GM12878 (cell line): ENCODE results near the gene ZNF202. TPM values are rescaled to one million over a fixed set of nuclear protein-coding genes. Genes with fewer than 3 reads are reported as not detected.

Experiments used
- ATAC-seq: fragments of 200-7000 bp; cut with Tn5 transposase; 3 replicates; pipeline ENCODE4 v1.9.1; 2020; ENCODE audit warnings: mild to moderate bottlenecking, moderate library complexity
- BruUV-seq: library from RNA; stranded (reverse); fragments of 400-500 nt; replicated peaks from 2 replicates; lab custom pipeline; 2021; lab: Mats Ljungman, UMichigan
- CTCF ChIA-PET: fragments of 300-600 bp; sonication (Branson Sonifier 250); formaldehyde crosslinking; extraction: SDS; loops from one replicate; lab custom pipeline; 2021; ENCODE audit warnings: inconsistent platforms; lab: Yijun Ruan, JAX
- POLR2A ChIA-PET: fragments of 350-600 bp; formaldehyde crosslinking; extraction: SDS; loops from one replicate; lab custom pipeline; 2021; ENCODE audit warnings: inconsistent platforms; lab: Charles Lee
- RAD21 ChIA-PET: fragments of 300-600 bp; sonication (Branson Sonifier 250); formaldehyde crosslinking; loops from one replicate; lab custom pipeline; 2023; ENCODE audit warnings: antibody characterized with exemption; ENCODE audit not compliant: unreplicated experiment; lab: Charles Lee
- SMC1A ChIA-PET: fragments of 300-600 bp; sonication (Branson Sonifier 250); formaldehyde crosslinking; loops from one replicate; lab custom pipeline; 2023; ENCODE audit not compliant: unreplicated experiment, uncharacterized antibody; lab: Charles Lee
- DNase-seq: peaks from one replicate; pipeline ENCODE4 v3.0.0-alpha.2; 2011; ENCODE audit warnings: low read depth, low spot score
- FAIRE-seq: peaks from 3 replicates; lab custom pipeline; 2011; peaks lifted over from hg19 to GRCh38; lab: Jason Lieb, UNC
- H2AFZ ChIP-seq: 2 replicates; pipeline ENCODE4 v1.6.0; 2011; ENCODE audit warnings: low read depth, low read length, control low read depth; ENCODE audit not compliant: control insufficient read depth
- H3K27ac ChIP-seq: 2 replicates; pipeline ENCODE4 v1.5.1; 2011; ENCODE audit warnings: control low read depth; ENCODE audit not compliant: control insufficient read depth, insufficient read depth
- H3K27me3 ChIP-seq, 2 experiments: replicated peaks in 1 of 2; 2 replicates each; pipeline versions ENCODE4 v1.6.0 to v1.6.1; 2011; ENCODE audit warnings: low read length in 1 of 2; ENCODE audit not compliant: control insufficient read depth in 2 of 2, insufficient read depth in 2 of 2
- H3K36me3 ChIP-seq, 2 experiments: 2 replicates each; pipeline ENCODE4 v1.5.1; 2011; ENCODE audit warnings: low read length in 1 of 2; ENCODE audit not compliant: control insufficient read depth in 2 of 2, insufficient read depth in 2 of 2
- H3K4me1 ChIP-seq: 2 replicates; pipeline ENCODE4 v1.6.1; 2011; ENCODE audit warnings: mild to moderate bottlenecking, low read length, moderate library complexity, mixed read lengths; ENCODE audit not compliant: control insufficient read depth, insufficient read depth
- H3K4me2 ChIP-seq: 2 replicates; pipeline ENCODE4 v1.6.0; 2011; ENCODE audit warnings: control low read depth; ENCODE audit not compliant: control insufficient read depth, insufficient read depth
- H3K4me3 ChIP-seq: fragments of 200-600 bp; sonication (generic); 2 replicates; pipeline ENCODE4 v1.5.1; 2016
- H3K79me2 ChIP-seq: 2 replicates; pipeline ENCODE4 v1.6.0; 2011; ENCODE audit warnings: low read length; ENCODE audit not compliant: control insufficient read depth, insufficient read depth
- H3K9ac ChIP-seq: 2 replicates; pipeline ENCODE4 v1.8.0; 2011; ENCODE audit warnings: low read length, control low read depth, mixed read lengths; ENCODE audit not compliant: control insufficient read depth, insufficient read depth
- H3K9me3 ChIP-seq: replicated peaks from 3 replicates; pipeline ENCODE4 v1.5.1; 2011; ENCODE audit warnings: mild to moderate bottlenecking, low read length; ENCODE audit not compliant: control insufficient read depth, insufficient read depth
- H4K20me1 ChIP-seq: 2 replicates; pipeline ENCODE4 v1.6.0; 2011; ENCODE audit not compliant: control insufficient read depth, insufficient read depth
- CBX5 ChIP-seq: sonication (generic); IDR thresholded peaks from 2 replicates; pipeline ENCODE4 v1.6.1; 2016; ENCODE audit warnings: low read depth, moderate library complexity, mild to moderate bottlenecking, inconsistent platforms
- EED ChIP-seq: sonication (generic); IDR thresholded peaks from 2 replicates; pipeline ENCODE4 v1.6.1; 2016; ENCODE audit warnings: antibody characterized with exemption, low read depth
- NFYA ChIP-seq: IDR thresholded peaks from 2 replicates; pipeline ENCODE4 v1.6.1; 2011; ENCODE audit warnings: low read depth, mild to moderate bottlenecking, low read length, improper control_type of control experiment, borderline replicate concordance
- PAX8 ChIP-seq: fragments of 450-650 bp; IDR thresholded peaks from 2 replicates; pipeline ENCODE4 v1.6.1; 2017; ENCODE audit warnings: mild to moderate bottlenecking, moderate library complexity
- POU2F2 ChIP-seq: IDR thresholded peaks from 3 replicates; pipeline ENCODE4 v1.6.1; 2011; ENCODE audit warnings: low read depth, mild to moderate bottlenecking, low read length, borderline replicate concordance
- RUNX3 ChIP-seq: IDR thresholded peaks from 2 replicates; pipeline ENCODE4 v1.6.1; 2012; ENCODE audit warnings: low read length, inconsistent platforms
- ZNF24 ChIP-seq: fragments of 450-650 bp; IDR thresholded peaks from 2 replicates; pipeline ENCODE4 v1.6.1; 2017; ENCODE audit warnings: antibody characterized with exemption, mild to moderate bottlenecking
- ZNF384 ChIP-seq: IDR thresholded peaks from 2 replicates; pipeline ENCODE4 v1.6.1; 2012; ENCODE audit warnings: low read depth, mild to moderate bottlenecking, low read length, improper control_type of control experiment, borderline replicate concordance
- WGBS: methylation state at CpG from one replicate; pipeline ENCODE4 v1.1.6; 2016; ENCODE audit warnings: low lambda C conversion rate; ENCODE audit not compliant: insufficient replicate concordance, insufficient coverage; ENCODE audit errors: missing lambda C conversion rate; 5-methylcytosine and 5-hydroxymethylcytosine counted together
- in situ Hi-C: fragments of 300-500 bp; cut with MboI; formaldehyde crosslinking; loops from 9 replicates; pipeline ENCODE4 v1.14.3; 2018; ENCODE audit warnings: mixed read lengths
- intact Hi-C: fragments of 100-400 bp; cut with micrococcal nuclease; formaldehyde crosslinking; loops from one replicate; pipeline ENCODE4 v1.14.2; 2022; ENCODE audit not compliant: unreplicated experiment
- polyA plus RNA-seq, 11 experiments: library from polyadenylated mRNA; depleted of rRNA in 4 of 11; unstranded in 6 of 11; stranded (reverse) in 5 of 11; fragments of >200 nt; fragmentation: Nextera tagmentation in 4 of 11; fragmentation: Illumina TruSeq in 1 of 11; extraction: Ambion mirVana in 4 of 11; extraction: Trizol in 1 of 11; gene quantifications; 1 replicate in 1 of 11; 2 replicates in 10 of 11; pipeline versions ENCODE4 v1.2.1 to v1.2.3, GENCODE V29; 2011 to 2016; ENCODE audit warnings: inconsistent platforms in 2 of 11, missing spikeins in 2 of 11, low read depth in 1 of 11
- total RNA-seq, 4 experiments: library from RNA; depleted of rRNA in 3 of 4; stranded (reverse); fragments of >200 nt in 3 of 4; fragmentation: Illumina TruSeq in 1 of 4; extraction: Trizol in 1 of 4; gene quantifications; 2 replicates each; pipeline versions ENCODE4 v1.2.1 to v1.2.3, GENCODE V29; 2013 to 2021
- TF ChIP-seq, protein P1 (sequence below): IDR thresholded peaks from 2 replicates; pipeline ENCODE4 v1.6.1; 2012; ENCODE audit warnings: low read length, inconsistent platforms
- TF ChIP-seq, protein P2 (sequence below): IDR thresholded peaks from 2 replicates; pipeline ENCODE4 v1.6.1; 2012; ENCODE audit warnings: improper control_type of control experiment, low read depth, low read length; ENCODE audit not compliant: insufficient replicate concordance

Gene ZNF202
- total and polyA plus RNA-seq, 10 of the 15 experiments (the other 5 are each of a cell fraction or from before 2014, with no cell fraction given): 2.6 to 13.6 (median 12.2) TPM

- no peaks in the 10 kb centered on the region; a peak in 1 of 4 replicates for H3K27me3 ChIP-seq
- no peak for FAIRE-seq
- no peak within 1 kb of the TSS for H2AFZ ChIP-seq
- RAD21 ChIA-PET: no interaction called here
- no peak for ATAC-seq
- SMC1A ChIA-PET: interaction anchor here (2.4 kb wide), 1 partner anchor 7 kb away, joined by 7 read pairs; no protein-coding TSS in a partner anchor
- no TSS peak for BruUV-seq
- H3K9me3 ChIP-seq: no peaks in the 10 kb centered on the region
- H4K20me1 ChIP-seq: no peaks in the 10 kb centered on the region
- in situ Hi-C loops (no loop called here), intact Hi-C loops (no loop called here)
- TF ChIP-seq RUNX3 (0 out of 2 replicates have a peak, but pooled peaks have one; percentile 10), PAX8 (no peak), POU2F2 (no peak), NFYA (no peak)
- TF ChIP-seq, all 136 proteins: peak for 1
- CTCF ChIA-PET: no interaction called here
- no peaks in the 10 kb centered on the region for H3K36me3 ChIP-seq
- DNase-seq: no peak
- H3K27ac ChIP-seq: no peak within 1 kb of the TSS
- no peak within 1 kb of the TSS for H3K4me3 ChIP-seq
- H3K4me1 ChIP-seq: no peaks in the 10 kb centered on the region
- H3K4me2 ChIP-seq: no peak within 1 kb of the TSS
- no peak within 1 kb of the TSS for H3K9ac ChIP-seq
- POLR2A ChIA-PET: no interaction called here
- WGBS: 18% methylated on average over 3 of the region's 3 CpGs
- no peaks in the 10 kb centered on the region for H3K79me2 ChIP-seq
These were observed 12.7 kb upstream of the ZNF202 start, which contains the start of gene OR6X1 for GRCh38 chr11:123754101-123754568. OR6X1 (minus strand) TSS chr11:123754518; CDS start chr11:123754518, 0 bp downstream.

DNA sequence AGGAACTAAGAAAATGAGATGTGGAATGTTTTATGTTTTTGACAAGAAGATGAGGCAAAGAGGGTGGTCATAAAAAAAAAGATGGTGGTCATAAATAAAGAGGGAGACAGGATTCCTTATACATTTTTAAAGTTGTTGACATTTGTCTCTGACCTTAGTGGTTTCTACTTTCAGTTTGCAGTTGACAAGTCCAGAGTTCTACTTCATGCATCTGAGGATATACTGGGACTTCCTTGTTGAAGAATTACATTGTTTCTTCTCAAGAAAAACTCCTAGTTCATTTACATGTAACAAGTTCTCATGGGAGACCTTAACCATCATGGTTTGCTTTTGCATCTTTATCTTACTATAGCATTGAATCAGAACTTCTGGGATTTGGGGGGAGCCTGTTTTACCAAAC lies 11.7 kb upstream of the ZNF202 start:
- SMC1A ChIA-PET: no interaction called here
- CTCF ChIA-PET: no interaction called here
- Histone ChIP-seq H3K4me1 (no peaks in the 10 kb centered on the region), H4K20me1 (no peaks in the 10 kb centered on the region), H3K27ac (no peak overlapping the region), H3K9ac (no peak overlapping the region), H3K4me2 (no peak overlapping the region), H3K36me3 (no peaks in the 10 kb centered on the region), H3K4me3 (0 out of 2 replicates have a peak overlapping the region, but pooled peaks have one; percentile 0), H2AFZ (no peak overlapping the region), H3K27me3 (no peaks in the 10 kb centered on the region; a peak in 1 of 4 replicates), H3K9me3 (no peaks in the 10 kb centered on the region), H3K79me2 (no peaks in the 10 kb centered on the region)
- RAD21 ChIA-PET: no interaction called here
- POLR2A ChIA-PET: no interaction called here
- intact Hi-C loops: no loop called here
- in situ Hi-C loops: no loop called here
- DNase-seq: no peak
- no peak for FAIRE-seq
- BruUV-seq: no TSS peak
- ATAC-seq: no peak
- TF ChIP-seq, protein P1, sequence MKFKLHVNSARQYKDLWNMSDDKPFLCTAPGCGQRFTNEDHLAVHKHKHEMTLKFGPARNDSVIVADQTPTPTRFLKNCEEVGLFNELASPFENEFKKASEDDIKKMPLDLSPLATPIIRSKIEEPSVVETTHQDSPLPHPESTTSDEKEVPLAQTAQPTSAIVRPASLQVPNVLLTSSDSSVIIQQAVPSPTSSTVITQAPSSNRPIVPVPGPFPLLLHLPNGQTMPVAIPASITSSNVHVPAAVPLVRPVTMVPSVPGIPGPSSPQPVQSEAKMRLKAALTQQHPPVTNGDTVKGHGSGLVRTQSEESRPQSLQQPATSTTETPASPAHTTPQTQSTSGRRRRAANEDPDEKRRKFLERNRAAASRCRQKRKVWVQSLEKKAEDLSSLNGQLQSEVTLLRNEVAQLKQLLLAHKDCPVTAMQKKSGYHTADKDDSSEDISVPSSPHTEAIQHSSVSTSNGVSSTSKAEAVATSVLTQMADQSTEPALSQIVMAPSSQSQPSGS: no peak
- TF ChIP-seq ZNF24 (no peak), ZNF384 (no peak), EED (no peak), CBX5 (no peak)
- TF ChIP-seq, protein P2, sequence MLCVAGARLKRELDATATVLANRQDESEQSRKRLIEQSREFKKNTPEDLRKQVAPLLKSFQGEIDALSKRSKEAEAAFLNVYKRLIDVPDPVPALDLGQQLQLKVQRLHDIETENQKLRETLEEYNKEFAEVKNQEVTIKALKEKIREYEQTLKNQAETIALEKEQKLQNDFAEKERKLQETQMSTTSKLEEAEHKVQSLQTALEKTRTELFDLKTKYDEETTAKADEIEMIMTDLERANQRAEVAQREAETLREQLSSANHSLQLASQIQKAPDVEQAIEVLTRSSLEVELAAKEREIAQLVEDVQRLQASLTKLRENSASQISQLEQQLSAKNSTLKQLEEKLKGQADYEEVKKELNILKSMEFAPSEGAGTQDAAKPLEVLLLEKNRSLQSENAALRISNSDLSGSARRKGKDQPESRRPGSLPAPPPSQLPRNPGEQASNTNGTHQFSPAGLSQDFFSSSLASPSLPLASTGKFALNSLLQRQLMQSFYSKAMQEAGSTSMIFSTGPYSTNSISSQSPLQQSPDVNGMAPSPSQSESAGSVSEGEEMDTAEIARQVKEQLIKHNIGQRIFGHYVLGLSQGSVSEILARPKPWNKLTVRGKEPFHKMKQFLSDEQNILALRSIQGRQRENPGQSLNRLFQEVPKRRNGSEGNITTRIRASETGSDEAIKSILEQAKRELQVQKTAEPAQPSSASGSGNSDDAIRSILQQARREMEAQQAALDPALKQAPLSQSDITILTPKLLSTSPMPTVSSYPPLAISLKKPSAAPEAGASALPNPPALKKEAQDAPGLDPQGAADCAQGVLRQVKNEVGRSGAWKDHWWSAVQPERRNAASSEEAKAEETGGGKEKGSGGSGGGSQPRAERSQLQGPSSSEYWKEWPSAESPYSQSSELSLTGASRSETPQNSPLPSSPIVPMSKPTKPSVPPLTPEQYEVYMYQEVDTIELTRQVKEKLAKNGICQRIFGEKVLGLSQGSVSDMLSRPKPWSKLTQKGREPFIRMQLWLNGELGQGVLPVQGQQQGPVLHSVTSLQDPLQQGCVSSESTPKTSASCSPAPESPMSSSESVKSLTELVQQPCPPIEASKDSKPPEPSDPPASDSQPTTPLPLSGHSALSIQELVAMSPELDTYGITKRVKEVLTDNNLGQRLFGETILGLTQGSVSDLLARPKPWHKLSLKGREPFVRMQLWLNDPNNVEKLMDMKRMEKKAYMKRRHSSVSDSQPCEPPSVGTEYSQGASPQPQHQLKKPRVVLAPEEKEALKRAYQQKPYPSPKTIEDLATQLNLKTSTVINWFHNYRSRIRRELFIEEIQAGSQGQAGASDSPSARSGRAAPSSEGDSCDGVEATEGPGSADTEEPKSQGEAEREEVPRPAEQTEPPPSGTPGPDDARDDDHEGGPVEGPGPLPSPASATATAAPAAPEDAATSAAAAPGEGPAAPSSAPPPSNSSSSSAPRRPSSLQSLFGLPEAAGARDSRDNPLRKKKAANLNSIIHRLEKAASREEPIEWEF: no peak
